Measurements from ENCODE around the gene LRRC28.
A peak's percentile ranks its signal among the peaks of the same experiment; 100 is the strongest.

Gene LRRC28

DNA sequence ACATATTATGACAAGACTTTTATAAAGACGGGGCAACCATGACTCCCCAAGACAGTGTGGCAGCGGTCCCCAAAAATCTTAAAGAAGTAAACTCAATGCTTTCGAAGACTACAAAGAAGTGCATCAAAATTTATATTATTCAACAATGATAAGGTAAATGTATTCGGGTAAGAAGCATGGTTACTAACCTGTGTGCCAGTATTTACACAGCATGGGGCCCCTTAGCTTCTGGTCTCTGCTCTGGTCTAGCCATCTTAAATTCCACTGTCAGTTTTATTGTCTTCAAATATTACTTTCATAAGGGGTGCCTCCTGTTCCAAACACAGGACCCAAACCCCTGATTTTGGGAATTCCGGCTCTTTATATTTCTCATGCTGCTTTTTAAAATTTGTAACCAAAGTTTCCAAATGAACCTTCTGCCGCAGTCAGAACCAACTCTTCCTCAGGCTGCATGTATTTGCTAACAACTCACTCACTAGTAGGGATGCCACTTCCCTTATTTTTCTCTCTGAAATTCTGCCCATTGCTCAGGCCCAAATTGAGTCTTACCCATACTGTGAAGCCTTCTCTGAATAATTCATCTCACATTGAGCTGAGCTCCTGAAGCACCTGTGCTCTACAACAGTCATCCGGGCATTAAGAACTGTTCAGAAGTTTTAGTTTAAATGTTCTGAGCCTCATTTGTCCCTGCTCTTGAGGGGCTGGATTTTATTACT, 3.1 kb upstream of the LRRC28 start:
- DNase-seq (ENCODE audit: insufficient read length, low spot score) (no peak), FAIRE-seq (peak; percentile 65)

DNA sequence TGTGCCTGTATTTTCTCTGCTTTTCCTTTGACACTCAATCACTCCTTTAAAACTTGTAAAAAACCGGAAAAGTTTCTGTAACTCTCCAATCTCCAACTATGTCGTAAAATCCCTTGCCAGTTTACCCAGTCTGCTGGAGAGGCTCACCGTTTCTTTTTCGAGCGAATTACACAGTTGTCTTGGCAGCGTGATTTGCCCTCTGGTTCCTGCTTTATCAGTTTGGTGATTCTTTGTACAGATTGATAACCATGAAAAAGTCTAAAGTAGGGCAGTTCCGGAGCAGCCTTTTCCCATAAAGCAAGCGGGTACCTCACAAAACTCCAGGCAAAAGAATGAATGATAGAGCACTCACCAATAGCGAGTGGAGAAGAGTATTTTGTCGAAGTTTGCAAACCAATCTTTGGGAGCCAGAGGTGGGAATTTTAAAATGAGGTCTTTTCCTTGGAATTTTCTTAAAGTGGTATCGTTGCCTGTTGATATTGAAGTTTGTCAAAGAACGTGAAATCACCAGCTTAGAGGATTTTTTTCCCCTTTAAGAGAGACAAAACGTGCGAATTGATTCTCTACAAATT, 1.9 kb upstream of the LRRC28 start, which contains the start of gene TTC23:
Gene TTC23, minus strand, starts transcription at position 312 of the 572 bp plus-strand sequence. CDS start 20,869 bp downstream, outside the sequence.
- FAIRE-seq (peak; percentile 84), DNase-seq (ENCODE audit: insufficient read length, low spot score) (no peak)

DNA sequence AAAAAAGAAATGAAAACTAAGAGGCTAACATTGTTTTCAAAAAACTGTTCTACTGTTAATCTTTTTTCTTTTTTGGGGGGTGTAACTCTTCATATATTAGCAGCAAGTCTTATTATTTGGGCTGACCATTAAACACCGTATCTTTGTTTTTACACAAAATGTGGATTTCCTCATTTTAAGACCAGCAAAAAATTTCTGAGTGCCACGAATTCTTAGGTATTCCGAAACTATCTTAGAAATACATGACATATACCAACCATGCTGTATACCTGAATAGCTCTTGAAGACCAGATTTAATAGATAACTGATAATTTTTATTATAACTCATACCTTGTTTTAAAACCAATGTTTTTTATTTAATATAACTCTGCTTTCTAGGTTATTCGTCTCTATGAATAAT, 1.3 kb upstream of the LRRC28 start:
- no peak for FAIRE-seq
- no peak for DNase-seq (ENCODE audit: insufficient read length, low spot score)

DNA sequence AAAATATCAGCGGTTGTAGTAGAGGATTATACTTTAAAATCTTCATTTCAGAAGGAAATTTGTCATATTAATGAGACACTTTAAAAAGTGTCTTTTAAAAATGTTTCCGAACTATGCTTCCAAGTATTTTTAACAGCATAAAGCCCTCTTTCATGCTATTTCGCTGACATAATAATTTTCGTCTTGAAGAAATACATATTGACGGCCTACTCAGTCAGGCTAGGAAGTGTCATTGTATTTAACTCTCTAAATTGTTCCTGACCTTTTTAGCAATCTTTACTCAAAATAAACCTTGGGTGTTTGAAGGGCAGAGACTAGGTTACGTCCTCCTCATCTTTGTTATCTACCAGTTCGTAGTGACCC, 806 bp upstream of the LRRC28 start:
- FAIRE-seq (no peak), DNase-seq (ENCODE audit: insufficient read length, low spot score) (no peak)

DNA sequence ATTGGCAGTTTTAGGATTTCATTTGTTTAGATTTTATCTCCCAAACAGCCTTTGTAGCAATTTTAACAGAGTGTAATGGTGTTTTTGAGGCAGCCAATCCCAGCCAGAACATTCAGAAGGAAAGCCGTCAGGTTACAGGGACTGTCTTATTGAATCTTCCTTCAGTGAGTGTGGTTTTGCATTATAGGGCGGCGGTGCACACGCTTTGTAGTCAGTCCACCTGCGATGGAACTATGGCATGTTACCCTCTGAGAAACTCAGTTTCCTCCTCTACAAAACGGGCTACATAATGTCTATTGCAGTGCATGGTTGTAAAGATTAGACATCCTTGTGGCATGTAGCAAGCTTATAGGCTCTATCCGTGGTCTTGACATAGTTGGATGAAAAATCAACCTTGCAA, 1.0 kb downstream of the LRRC28 start:
- peak; percentile 87 for FAIRE-seq
- DNase-seq (ENCODE audit: insufficient read length, low spot score) = no peak

DNA sequence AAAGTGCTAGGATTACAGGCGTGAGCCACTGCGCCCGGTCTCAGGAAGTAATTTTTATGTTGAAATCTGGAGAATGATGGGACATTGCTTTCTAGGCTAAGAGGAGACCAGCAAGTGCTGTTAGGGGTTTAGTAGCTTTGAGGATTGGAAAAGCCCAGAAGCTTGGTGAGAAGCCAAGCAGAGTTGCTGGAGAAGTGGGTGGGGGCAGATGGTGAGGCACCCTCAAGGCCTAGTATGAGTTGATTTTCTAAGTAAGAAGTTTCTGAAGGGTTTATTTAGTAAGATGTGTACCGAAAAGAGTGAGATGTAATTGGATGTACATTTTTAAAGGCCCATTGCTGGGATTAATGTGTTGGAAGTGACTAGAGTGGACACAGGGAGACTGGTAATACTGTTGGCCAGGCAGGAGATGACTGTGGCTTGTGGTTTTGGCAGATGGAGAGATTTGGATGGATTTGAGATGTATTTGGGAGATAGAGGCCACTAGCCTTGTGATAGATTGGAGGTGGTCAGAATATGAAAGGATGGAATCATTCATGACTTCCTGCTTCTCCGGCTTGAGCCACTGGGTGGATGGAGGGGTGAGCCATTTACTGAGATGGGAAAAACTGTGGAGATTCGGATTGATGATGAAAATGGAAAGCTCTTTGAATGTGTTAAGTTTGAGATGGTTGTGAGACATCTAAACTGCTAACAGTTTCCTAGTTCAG, 2.3 kb downstream of the LRRC28 start:
- DNase-seq (ENCODE audit: insufficient read length, low spot score) (no peak), FAIRE-seq (peak; percentile 92)

DNA sequence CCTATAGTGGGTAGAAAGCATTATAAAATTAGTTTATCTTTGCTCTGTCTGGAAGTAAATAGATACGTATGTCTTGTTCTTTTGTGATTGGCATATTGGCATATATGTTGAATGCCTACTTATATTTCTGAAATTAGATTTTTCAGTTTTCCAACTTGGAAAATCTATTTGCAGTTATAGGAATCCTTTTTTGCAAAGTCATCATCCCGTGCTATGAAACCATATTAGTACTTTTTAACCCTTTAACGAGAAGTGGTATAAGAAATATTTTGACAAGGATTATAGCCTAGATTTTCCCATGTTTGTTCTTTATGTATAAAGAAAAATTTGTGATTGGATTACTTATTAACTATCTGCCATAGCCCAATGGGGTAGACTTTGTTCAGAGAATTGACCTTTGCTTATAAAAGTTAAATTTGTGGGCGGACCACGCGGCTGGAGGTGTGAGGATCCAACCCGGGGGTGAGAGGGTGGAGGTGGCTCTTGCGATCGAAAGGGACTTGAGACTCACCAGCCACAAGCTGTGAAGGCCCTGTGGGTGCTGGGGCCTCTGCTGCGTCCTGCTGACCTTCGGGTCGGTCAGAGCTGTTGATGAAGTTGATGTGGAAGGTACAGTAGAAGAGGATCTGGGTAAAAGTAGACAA, 5.9 kb downstream of the LRRC28 start:
- FAIRE-seq (no peak), DNase-seq (ENCODE audit: insufficient read length, low spot score) (no peak)

DNA sequence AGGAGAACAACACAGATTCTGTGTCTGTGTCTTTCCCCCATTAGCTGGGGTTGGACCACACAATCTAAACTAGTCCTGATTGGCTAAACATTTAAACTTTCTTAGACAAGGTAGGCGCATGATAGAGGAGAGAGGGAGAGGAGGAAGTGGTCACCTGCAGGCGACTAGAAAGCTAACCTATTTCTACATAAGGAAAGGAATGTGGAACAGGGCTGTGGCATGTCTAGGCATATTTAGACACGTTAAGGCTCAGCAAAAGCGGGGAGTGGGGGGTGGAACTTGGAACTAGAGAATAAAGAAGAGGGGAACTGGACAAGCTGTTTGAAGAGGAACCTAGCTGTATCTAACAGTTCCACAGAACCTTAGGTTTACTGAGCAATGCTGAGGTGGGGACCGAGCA, 12.8 kb downstream of the LRRC28 start:
- no peak for FAIRE-seq

DNA sequence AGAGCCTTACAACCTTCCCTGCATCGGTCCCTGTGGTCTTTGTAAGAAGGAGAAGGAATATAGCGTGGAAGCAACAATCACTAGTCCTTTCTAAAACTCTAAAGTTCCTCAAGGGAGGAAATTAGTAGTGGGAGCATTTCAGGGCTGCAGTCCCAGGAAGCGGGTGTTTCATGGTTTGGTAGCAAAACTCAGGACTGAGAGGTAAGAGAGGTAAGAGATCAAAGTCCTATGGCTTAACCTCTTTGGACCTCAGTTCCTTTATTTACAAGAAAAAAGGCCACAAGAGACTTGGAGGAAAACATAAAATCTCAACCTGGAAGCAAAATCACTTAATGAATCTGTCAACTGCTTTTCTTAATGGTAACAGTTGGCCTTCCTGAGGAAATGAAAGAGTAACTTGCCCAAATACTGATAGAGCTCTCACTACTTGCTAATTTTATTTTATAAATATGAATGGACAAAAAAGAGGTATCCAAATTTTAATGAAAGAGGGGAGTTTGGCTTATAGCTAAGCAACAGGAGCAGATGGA, 14.3 kb downstream of the LRRC28 start:
- DNase-seq (ENCODE audit: insufficient read length, low spot score) = no peak
- FAIRE-seq = peak; percentile 14

More for the DNA sequence above, 12.8 kb downstream of the LRRC28 start:
- no peak for DNase-seq (ENCODE audit: insufficient read length, low spot score)

DNA sequence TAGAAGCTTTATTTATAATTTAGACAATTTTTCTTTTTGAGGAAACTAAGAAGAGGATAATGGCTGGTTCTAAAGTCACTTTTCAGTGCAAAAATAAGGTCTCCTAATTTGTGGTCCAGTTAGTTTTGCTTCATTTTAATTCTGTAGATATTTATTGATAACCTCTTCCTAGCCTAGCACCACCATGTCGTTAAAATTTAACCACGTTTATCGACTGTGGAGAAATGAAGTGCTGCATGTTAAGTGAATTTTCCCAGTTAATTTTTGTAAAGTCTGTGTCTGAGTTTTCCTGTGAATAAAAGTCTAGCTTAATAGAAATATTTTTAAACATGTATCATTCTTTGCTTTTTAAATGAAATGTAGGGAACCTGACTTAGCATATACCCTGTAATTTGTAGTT, 16.7 kb downstream of the LRRC28 start:
- DNase-seq (ENCODE audit: insufficient read length, low spot score) (no peak), FAIRE-seq (no peak)

DNA sequence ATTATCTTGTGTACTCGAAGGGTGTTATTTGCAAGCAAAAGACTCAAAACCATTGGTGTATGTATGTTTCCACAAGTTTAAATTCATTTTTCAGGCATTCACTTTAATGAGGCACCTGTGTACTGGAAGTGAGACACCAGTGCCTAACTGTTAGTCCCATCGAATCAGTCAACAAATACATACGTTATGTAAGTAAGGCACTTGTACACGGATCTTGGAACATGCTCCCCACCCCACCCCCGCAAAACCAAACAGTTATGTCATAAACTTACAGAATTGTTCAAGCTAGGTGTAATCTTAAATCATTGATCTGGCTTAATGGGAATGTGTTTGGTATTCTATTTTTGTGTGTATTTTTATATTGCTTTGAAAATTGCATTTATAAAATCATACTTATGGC, 17.1 kb downstream of the LRRC28 start:
- FAIRE-seq (no peak), DNase-seq (ENCODE audit: insufficient read length, low spot score) (no peak)

DNA sequence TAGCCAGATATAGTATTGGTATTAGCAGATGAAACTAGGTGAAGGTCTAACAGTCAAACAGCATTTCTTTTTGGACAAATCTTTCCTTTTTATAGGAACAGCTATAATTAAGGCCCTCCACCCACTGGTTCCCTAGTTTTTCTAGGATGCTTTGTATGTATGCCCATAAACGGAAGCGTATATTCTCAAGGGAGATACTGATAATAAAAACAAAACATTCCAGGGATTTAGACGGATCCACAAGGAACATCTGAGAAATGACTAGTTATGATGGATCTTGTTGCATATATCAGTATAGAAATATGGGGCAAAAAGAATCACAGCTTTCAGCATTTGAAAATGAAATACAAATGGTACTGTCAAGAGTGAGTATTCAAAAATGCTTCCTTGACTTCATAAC, 22.5 kb downstream of the LRRC28 start:
- no peak for FAIRE-seq
- no peak for DNase-seq (ENCODE audit: insufficient read length, low spot score)

DNA sequence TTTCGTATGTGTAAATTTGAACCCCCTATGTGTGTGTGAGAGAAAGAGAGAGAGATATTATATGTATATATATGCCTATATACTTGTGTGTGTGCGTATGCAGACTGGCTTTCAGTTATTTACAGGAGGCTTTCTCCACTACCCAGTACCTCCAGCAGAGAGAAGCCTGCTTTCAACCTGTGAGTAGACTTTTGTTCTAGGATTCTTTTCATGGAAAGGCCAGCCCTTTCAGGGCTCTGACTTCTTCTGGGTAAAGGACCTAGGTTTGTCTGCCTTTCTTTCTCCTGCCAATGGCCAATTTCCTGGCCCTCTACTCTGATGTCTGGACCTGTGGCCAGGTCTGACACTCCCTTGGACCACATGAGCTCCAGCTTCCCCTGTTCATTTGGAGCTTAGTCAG, 23.8 kb downstream of the LRRC28 start:
- FAIRE-seq = no peak
- no peak for DNase-seq (ENCODE audit: insufficient read length, low spot score)

DNA sequence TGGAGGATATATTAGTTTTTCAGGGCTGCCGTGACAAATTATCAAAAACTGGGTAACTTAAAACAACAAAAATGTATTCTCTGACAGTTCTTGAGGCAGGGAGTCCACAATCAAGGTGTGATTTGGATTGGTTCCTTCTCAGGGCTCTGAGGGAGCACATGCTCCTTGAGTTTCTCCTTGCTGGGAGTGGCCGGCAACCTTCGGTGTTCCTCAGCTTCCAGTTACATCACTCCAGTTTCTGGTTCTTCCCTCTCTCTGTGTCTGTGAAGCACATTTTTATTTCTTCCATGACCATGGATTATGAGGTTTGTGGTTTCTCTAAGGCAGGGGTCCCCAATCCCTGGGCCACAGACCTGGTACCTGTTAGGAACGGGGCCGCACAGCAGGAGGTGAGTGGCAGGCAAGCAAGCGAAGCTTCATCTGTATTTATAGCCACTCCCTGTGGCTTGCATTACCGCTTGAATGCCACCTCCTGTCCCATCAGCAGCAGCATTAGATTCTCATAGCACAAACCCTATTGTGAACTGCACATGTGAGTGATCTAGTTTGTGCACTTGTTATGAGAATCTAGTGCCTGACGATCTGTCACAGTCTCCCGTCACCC, 24.3 kb downstream of the LRRC28 start:
- FAIRE-seq (no peak), DNase-seq (ENCODE audit: insufficient read length, low spot score) (no peak)

DNA sequence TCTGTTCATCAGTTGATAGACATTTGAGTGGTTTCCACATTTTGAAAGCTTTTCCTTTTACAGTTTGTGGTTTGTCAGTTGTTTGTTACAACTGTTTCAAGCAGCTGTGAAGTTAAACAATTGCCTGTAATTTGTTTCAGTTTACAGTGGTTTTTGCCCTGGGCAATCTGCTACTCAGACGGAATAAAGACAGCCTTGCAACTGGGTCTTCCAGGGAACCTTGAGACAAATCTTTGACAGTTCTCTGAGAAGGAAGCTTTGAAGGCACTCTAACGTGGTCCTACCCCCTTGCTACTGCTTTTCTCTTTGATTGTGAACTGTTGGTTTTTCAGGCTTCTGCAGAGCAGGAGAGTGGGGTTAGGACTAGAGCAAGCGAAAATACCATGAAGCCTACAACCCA, 28.0 kb downstream of the LRRC28 start:
- peak; percentile 39 for FAIRE-seq

DNA sequence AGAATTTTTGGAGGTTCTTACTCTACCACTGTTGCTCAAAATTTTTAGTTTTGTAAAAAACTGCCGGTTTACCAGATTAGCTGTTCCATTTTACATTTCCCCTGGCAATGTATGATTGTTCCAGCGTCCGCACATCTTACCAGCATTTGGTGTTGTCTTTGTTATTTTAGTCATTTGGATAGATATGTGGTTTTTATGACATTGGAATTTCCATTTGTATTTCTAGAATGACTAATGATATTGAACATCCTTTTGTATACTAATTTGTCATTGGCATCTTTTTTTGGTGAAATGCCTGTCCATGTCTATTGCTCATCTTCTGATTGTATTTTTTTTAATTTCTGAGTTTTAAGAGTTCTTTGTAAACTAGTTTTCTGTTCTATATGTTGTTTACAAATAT, 28.5 kb downstream of the LRRC28 start:
- DNase-seq (ENCODE audit: insufficient read length, low spot score) (no peak), FAIRE-seq (no peak)

More for the DNA sequence above, 28.0 kb downstream of the LRRC28 start:
- no peak for DNase-seq (ENCODE audit: insufficient read length, low spot score)

DNA sequence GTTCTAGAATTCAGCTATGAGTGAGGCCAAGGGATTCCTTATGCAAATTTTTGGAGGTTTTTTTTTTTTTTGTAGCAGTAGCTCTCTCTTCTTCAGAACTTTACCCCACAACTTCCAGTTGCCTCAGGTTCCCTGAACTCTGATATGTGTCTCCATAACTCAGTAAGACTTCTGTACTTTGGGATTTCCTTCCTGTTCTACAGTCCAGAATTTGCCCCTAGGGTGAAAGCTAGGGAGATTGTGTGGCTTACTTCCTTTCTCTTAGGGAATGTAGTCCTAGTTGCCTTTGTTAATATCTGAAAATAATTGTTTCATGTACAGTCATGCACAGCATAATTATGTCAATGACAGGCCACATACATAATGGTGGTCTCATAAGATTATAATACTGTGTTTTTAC, 30.8 kb downstream of the LRRC28 start:
- no peak for DNase-seq (ENCODE audit: insufficient read length, low spot score)
- no peak for FAIRE-seq

DNA sequence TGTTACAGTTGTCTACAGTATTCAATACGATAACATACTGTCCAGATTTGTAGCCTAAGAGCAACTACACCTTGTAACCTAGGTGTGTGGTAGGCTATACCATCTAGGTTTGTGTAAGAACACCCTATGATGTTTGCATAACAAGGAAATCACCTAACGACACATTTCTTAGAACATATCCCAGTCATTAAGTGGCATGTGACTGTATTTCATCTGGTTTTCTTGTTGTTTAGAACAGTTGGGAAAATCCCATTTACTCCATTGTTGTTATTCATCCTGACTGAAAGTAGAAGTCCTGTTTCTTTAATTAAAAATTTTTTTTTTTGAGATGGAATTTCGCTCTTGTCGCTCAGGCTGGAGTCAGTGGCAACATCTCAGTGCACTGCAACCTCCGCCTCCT, 31.3 kb downstream of the LRRC28 start:
- DNase-seq (ENCODE audit: insufficient read length, low spot score) = no peak
- no peak for FAIRE-seq

DNA sequence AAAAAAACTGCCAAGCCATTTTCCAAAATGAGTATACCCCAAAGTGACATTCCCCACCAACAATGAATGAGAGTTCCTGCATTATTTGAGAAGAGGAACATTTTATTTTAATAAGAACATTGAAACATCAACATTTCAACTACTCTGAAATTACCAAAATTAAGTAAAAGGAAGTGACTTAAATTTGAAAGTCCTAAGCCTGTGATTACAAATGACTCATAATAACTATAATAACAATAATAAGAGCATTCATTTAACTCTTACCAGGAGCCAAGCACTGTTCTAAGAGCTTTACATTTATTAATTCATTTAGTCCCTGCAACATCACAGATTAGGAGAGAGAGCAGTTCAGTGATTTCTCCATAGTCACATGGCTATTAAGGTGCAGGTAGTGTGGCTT, 32.4 kb downstream of the LRRC28 start:
- DNase-seq (ENCODE audit: insufficient read length, low spot score) = no peak
- no peak for FAIRE-seq

DNA sequence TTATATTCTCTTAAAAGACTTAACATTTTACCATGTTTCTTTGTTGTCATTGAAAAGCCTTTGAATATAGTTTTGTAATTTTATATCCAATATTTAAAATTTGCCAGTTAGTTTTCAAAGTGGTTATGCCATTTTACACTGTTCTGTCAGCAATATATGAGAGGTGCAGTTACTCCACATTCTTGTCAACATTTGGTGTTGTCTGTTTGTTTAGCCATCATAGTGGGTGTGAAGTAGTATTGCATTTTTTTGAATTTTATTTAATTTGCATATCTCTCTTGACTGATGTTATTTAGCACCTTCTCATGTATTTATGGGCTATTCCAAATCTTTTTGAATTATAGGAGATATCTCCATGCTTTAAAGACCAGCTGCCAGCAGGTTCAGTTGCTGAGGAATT, 40.4 kb downstream of the LRRC28 start:
- DNase-seq (ENCODE audit: insufficient read length, low spot score) (no peak), FAIRE-seq (no peak)

DNA sequence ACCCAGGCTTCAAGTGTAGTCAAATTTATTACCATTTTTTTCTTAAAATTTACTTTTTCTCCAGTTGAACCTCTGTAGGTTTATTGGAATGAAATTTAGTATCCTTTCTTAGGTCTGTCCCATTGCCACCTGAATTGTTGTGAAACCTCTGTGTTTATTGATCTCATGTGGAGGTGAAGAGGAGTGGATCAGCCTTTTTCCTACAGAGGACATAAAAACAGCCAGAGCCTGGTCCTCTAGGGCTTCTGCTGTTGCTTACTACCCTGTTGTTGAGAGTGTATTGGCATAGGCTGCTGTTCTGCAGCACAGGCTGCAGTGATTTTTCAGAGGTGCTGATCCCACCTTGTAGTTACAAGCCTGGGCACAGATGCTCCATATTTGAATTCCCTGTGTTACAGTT, 44.6 kb downstream of the LRRC28 start:
- DNase-seq (ENCODE audit: insufficient read length, low spot score) = no peak
- no peak for FAIRE-seq

Measured in GM19239 (cell line).